ENCODE measurements around the gene TMEM130. TPM values are rescaled to one million over a fixed set of nuclear protein-coding genes. Genes with fewer than 3 reads are reported as not detected.

Gene TMEM130
- total and polyA plus RNA-seq, 4 donors: not detected

- no peak for TF ChIP-seq SP1 (IDR thresholded peaks at IDR 0.05)
- TF ChIP-seq ZBTB33 (IDR thresholded peaks at IDR 0.05): no peak
- TF ChIP-seq RXRA (IDR thresholded peaks at IDR 0.05): no peak
- Histone ChIP-seq H3K36me3 (ENCODE audit: control insufficient read depth in 4 of 4, insufficient read depth in 3 of 4, low read depth in 1 of 4, low read length in 3 of 4) (no peaks in the 10 kb centered on the region), H3K9ac (ENCODE audit: low read depth in 1 of 2, low read length in 2 of 2) (no peak overlapping the region), H3K4me3 (ENCODE audit: low read depth in 1 of 3, low read length in 3 of 3) (no peak overlapping the region), H3K27me3 (ENCODE audit: control insufficient read depth in 4 of 4, insufficient read depth in 4 of 4, low read length in 3 of 4) (peaks cover 0 to 3% (median under 1%) of the 10 kb centered on the region in 4 donors), H3K4me1 (ENCODE audit: control insufficient read depth in 4 of 4, insufficient read depth in 4 of 4, low read length in 3 of 4) (peaks cover 0 to 6% (median 3%) of the 10 kb centered on the region in 4 donors), H3K27ac (ENCODE audit: low read depth in 1 of 2, low read length in 2 of 2) (no peak overlapping the region), H3K9me3 (ENCODE audit: control insufficient read depth in 4 of 4, low read length in 3 of 4) (no peaks in the 10 kb centered on the region)
- 58% methylated on average over 4 of the region's 4 CpGs for WGBS
- DNase-seq (ENCODE audit: low spot score): no peak
Measured at GRCh38 chr7:98840722-98841121, 29.1 kb downstream of the TMEM130 start.

GRCh38 chr7:98840096-98840495, 29.7 kb downstream of the TMEM130 start:
- Histone ChIP-seq H3K9ac (ENCODE audit: low read depth in 1 of 2, low read length in 2 of 2) (no peak overlapping the region), H3K27ac (ENCODE audit: low read depth in 1 of 2, low read length in 2 of 2) (no peak overlapping the region), H3K9me3 (ENCODE audit: control insufficient read depth in 4 of 4, low read length in 3 of 4) (no peaks in the 10 kb centered on the region), H3K4me3 (ENCODE audit: low read depth in 1 of 3, low read length in 3 of 3) (no peak overlapping the region), H3K36me3 (ENCODE audit: control insufficient read depth in 4 of 4, insufficient read depth in 3 of 4, low read depth in 1 of 4, low read length in 3 of 4) (no peaks in the 10 kb centered on the region), H3K27me3 (ENCODE audit: control insufficient read depth in 4 of 4, insufficient read depth in 4 of 4, low read length in 3 of 4) (peaks cover 0 to 3% (median under 1%) of the 10 kb centered on the region in 4 donors), H3K4me1 (ENCODE audit: control insufficient read depth in 4 of 4, insufficient read depth in 4 of 4, low read length in 3 of 4) (peaks cover 0 to 6% (median 3%) of the 10 kb centered on the region in 4 donors)
- WGBS: 78% methylated on average over 11 of the region's 11 CpGs
- no peak for DNase-seq (ENCODE audit: low spot score)
- no peak for TF ChIP-seq TAF1 (conservative IDR thresholded peaks at IDR 0.05)
- no peak for TF ChIP-seq CTCF (IDR thresholded peaks at IDR 0.05; ENCODE audit: low read depth, low read length, missing input control)
- no peak for TF ChIP-seq EGR1 (IDR thresholded peaks at IDR 0.05; ENCODE audit: low read depth in 2 of 2)
- TF ChIP-seq RAD21 (IDR thresholded peaks at IDR 0.05): no peak
- TF ChIP-seq RXRA (IDR thresholded peaks at IDR 0.05): no peak
- no peak for TF ChIP-seq NR2F2 (IDR thresholded peaks at IDR 0.05)
- TF ChIP-seq MAX (IDR thresholded peaks at IDR 0.05): no peak
- TF ChIP-seq REST (IDR thresholded peaks at IDR 0.05): no peak

GRCh38 chr7:98837630-98837972, 32.2 kb downstream of the TMEM130 start:
- no peaks in the 10 kb centered on the region for H3K36me3 ChIP-seq (ENCODE audit: control insufficient read depth in 4 of 4, insufficient read depth in 3 of 4, low read depth in 1 of 4, low read length in 3 of 4)
- H3K27me3 ChIP-seq (ENCODE audit: control insufficient read depth in 4 of 4, insufficient read depth in 4 of 4, low read length in 3 of 4): peaks cover 0 to 3% (median under 1%) of the 10 kb centered on the region in 4 donors
- H3K27ac ChIP-seq (ENCODE audit: low read depth in 1 of 2, low read length in 2 of 2): no peak overlapping the region
- TF ChIP-seq REST (IDR thresholded peaks at IDR 0.05): no peak
- no peak for TF ChIP-seq MAX (IDR thresholded peaks at IDR 0.05)
- no peak for TF ChIP-seq SP1 (IDR thresholded peaks at IDR 0.05)
- 76% methylated on average over 5 of the region's 5 CpGs for WGBS
- H3K9me3 ChIP-seq (ENCODE audit: control insufficient read depth in 4 of 4, low read length in 3 of 4): no peaks in the 10 kb centered on the region
- H3K9ac ChIP-seq (ENCODE audit: low read depth in 1 of 2, low read length in 2 of 2): no peak overlapping the region
- H3K4me1 ChIP-seq (ENCODE audit: control insufficient read depth in 4 of 4, insufficient read depth in 4 of 4, low read length in 3 of 4): peaks cover 0 to 6% (median 3%) of the 10 kb centered on the region in 4 donors
- no peak for DNase-seq (ENCODE audit: low spot score)
- H3K4me3 ChIP-seq (ENCODE audit: low read depth in 1 of 3, low read length in 3 of 3): no peak overlapping the region

All from liver (tissue), 9 donors.